A673 (cell line): ENCODE results near the gene ZNF132. TPM values are rescaled to one million over a fixed set of nuclear protein-coding genes. Genes with fewer than 3 reads are reported as not detected.

ENCODE experiments used
- BruUV-seq: library from RNA; stranded (reverse); fragments of 400-500 nt; replicated peaks from 2 replicates; lab custom pipeline; 2021; lab: Mats Ljungman, UMichigan
- CTCF ChIA-PET: fragments of 300-600 bp; sonication (Branson Sonifier 250); formaldehyde crosslinking; loops from one replicate; lab custom pipeline; 2022; ENCODE audit warnings: antibody characterized with exemption; lab: Charles Lee
- POLR2A ChIA-PET: fragments of 300-600 bp; sonication (Branson Sonifier 250); formaldehyde crosslinking; loops from one replicate; lab custom pipeline; 2022; ENCODE audit warnings: antibody characterized with exemption; ENCODE audit not compliant: low non-redundant PET; lab: Charles Lee
- DNase-seq: peaks from one replicate; pipeline ENCODE4 v3.0.0-alpha.2; 2015; ENCODE audit warnings: low spot score
- H3K27ac ChIP-seq: fragments of 200-600 bp; sonication (generic); 2 replicates; pipeline ENCODE4 v1.5.1; 2016; ENCODE audit warnings: mixed run types, low read depth, mild to moderate bottlenecking, mixed read lengths, antibody characterized with exemption, low read length; ENCODE audit not compliant: poor library complexity, severe bottlenecking
- H3K27me3 ChIP-seq: fragments of 200-600 bp; sonication (generic); replicated peaks from 2 replicates; pipeline ENCODE4 v1.6.1; 2017; ENCODE audit warnings: mixed run types, low read depth, mild to moderate bottlenecking, mixed read lengths, antibody characterized with exemption, low read length; ENCODE audit not compliant: insufficient read depth, poor library complexity
- H3K36me3 ChIP-seq: fragments of 200-600 bp; sonication (generic); 2 replicates; pipeline ENCODE4 v1.6.1; 2016; ENCODE audit warnings: mixed run types, mild to moderate bottlenecking, mixed read lengths, antibody characterized with exemption, low read length; ENCODE audit not compliant: insufficient read depth, poor library complexity, severe bottlenecking
- H3K4me1 ChIP-seq: fragments of 200-600 bp; sonication (generic); 2 replicates; pipeline ENCODE4 v1.6.1; 2017; ENCODE audit warnings: mixed run types, mild to moderate bottlenecking, mixed read lengths, antibody characterized with exemption, low read length; ENCODE audit not compliant: insufficient read depth, poor library complexity, severe bottlenecking
- H3K4me3 ChIP-seq: fragments of 200-600 bp; sonication (generic); 2 replicates; pipeline ENCODE4 v1.5.1; 2016; ENCODE audit warnings: low read depth, mixed run types, mild to moderate bottlenecking, mixed read lengths, low read length; ENCODE audit not compliant: poor library complexity, severe bottlenecking
- H3K9me3 ChIP-seq: fragments of 200-600 bp; sonication (generic); 2 replicates; pipeline ENCODE4 v1.6.1; 2016; ENCODE audit warnings: mixed run types, low read depth, mild to moderate bottlenecking, mixed read lengths, antibody characterized with exemption, low read length; ENCODE audit not compliant: poor library complexity, severe bottlenecking
- EZH2 ChIP-seq: fragments of 200-600 bp; sonication (generic); IDR thresholded peaks from 2 replicates; pipeline ENCODE4 v1.6.1; 2017; ENCODE audit warnings: borderline replicate concordance, low read depth, mild to moderate bottlenecking, mixed read lengths, antibody characterized with exemption, low read length; ENCODE audit not compliant: poor library complexity, severe bottlenecking
- intact Hi-C: fragments of 100-400 bp; cut with micrococcal nuclease; formaldehyde crosslinking; loops from one replicate; pipeline ENCODE4 v1.10.0; 2022; ENCODE audit not compliant: unreplicated experiment
- total RNA-seq: library from RNA; stranded (reverse); gene quantifications from 2 replicates; pipeline ENCODE4 v1.2.3, GENCODE V29; 2021
- TF ChIP-seq, protein P1 (sequence below): fragments of 300-800, 200-600 bp; sonication (generic); conservative IDR thresholded peaks from 2 replicates; pipeline ENCODE4 v1.5.1; 2017; ENCODE audit warnings: low read depth, mild to moderate bottlenecking, antibody characterized with exemption, low read length, moderate library complexity, mixed read lengths

Gene ZNF132
- total RNA-seq, 1 experiment from 2014 or later: 9.1 TPM

DNA sequence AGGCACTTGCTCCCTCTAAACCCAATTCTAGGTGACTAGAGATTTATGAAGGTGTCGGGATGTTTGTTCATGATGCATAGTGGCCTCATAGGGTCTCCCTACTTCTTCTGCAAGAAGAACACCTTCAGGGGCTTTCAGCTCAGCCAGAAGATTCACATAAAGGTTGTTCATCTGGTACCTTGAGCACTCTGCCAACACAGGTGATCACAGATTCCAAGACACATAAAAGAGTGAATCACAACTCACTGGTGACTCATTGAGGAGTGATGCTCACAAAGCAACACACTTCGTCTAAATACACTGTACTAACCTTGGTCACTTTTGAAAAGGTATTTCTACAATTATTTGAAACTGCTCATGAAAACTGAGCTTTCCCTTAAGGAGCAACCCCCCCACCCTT lies 20.1 kb upstream of the ZNF132 start:
- H3K27ac ChIP-seq: no peak overlapping the region
- POLR2A ChIA-PET: interaction anchor here (0.9 kb wide), 1 partner anchor 9 kb away, joined by 3 read pairs; no protein-coding TSS in a partner anchor
- H3K4me1 ChIP-seq: no peaks in the 10 kb centered on the region
- H3K27me3 ChIP-seq: no peaks in the 10 kb centered on the region
- H3K36me3 ChIP-seq: no peaks in the 10 kb centered on the region
- no peak for TF ChIP-seq EZH2
- TF ChIP-seq, protein P1, sequence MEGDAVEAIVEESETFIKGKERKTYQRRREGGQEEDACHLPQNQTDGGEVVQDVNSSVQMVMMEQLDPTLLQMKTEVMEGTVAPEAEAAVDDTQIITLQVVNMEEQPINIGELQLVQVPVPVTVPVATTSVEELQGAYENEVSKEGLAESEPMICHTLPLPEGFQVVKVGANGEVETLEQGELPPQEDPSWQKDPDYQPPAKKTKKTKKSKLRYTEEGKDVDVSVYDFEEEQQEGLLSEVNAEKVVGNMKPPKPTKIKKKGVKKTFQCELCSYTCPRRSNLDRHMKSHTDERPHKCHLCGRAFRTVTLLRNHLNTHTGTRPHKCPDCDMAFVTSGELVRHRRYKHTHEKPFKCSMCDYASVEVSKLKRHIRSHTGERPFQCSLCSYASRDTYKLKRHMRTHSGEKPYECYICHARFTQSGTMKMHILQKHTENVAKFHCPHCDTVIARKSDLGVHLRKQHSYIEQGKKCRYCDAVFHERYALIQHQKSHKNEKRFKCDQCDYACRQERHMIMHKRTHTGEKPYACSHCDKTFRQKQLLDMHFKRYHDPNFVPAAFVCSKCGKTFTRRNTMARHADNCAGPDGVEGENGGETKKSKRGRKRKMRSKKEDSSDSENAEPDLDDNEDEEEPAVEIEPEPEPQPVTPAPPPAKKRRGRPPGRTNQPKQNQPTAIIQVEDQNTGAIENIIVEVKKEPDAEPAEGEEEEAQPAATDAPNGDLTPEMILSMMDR: no peak
- H3K4me3 ChIP-seq: no peak overlapping the region
- DNase-seq: no peak
- CTCF ChIA-PET: no interaction called here
- TSS peak; percentile 16 for BruUV-seq
- no peaks in the 10 kb centered on the region for H3K9me3 ChIP-seq
- intact Hi-C loops: no loop called here

DNA sequence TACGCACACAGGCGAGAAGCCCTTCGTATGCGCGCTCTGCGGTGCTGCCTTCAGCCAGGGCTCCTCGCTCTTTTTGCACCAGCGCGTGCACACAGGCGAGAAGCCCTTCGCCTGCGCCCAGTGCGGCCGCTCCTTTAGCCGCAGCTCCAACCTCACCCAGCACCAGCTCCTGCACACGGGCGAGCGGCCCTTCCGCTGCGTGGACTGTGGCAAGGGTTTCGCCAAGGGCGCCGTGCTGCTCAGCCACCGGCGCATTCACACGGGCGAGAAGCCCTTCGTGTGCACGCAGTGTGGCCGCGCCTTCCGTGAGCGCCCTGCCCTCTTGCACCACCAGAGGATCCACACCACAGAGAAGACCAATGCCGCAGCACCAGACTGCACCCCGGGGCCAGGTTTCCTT lies 16.2 kb upstream of the ZNF132 start:
- no peaks in the 10 kb centered on the region for H3K36me3 ChIP-seq
- H3K27ac ChIP-seq: no peak overlapping the region
- no TSS peak for BruUV-seq
- H3K27me3 ChIP-seq: no peaks in the 10 kb centered on the region
- ChIA-PET CTCF (no interaction called here), POLR2A (no interaction called here)
- intact Hi-C loops: no loop called here
- no peak for TF ChIP-seq EZH2
- TF ChIP-seq, protein P1: no peak
- DNase-seq: no peak
- no peak overlapping the region for H3K4me3 ChIP-seq
- H3K4me1 ChIP-seq: no peaks in the 10 kb centered on the region
- H3K9me3 ChIP-seq: no peaks in the 10 kb centered on the region

DNA sequence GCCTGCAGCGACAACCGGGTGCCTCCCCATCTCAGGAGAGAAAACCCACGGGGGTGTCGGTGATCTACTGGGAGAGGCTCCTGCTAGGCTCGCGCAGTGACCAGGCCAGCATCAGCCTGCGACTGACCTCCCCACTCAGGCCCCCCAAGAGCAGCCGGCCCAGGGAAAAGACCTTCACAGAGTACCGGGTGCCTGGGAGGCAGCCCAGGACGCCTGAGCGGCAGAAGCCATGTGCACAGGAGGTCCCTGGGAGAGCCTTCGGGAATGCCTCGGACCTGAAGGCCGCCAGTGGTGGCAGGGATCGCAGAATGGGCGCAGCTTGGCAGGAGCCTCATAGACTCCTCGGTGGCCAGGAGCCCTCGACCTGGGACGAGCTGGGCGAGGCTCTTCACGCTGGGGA lies 15.4 kb upstream of the ZNF132 start:
- no peak for DNase-seq
- Histone ChIP-seq H3K4me3 (no peak overlapping the region), H3K27me3 (no peaks in the 10 kb centered on the region), H3K36me3 (no peaks in the 10 kb centered on the region), H3K27ac (no peak overlapping the region), H3K9me3 (no peaks in the 10 kb centered on the region), H3K4me1 (no peaks in the 10 kb centered on the region)
- ChIA-PET CTCF (no interaction called here), POLR2A (no interaction called here)
- TF ChIP-seq, protein P1: no peak
- no peak for TF ChIP-seq EZH2
- intact Hi-C loops: no loop called here
- BruUV-seq: no TSS peak
